ENCODE measurements around the gene FAM200B.
A peak's percentile ranks its signal among the peaks of the same experiment; 100 is the strongest.

FAM200B gene

DNA sequence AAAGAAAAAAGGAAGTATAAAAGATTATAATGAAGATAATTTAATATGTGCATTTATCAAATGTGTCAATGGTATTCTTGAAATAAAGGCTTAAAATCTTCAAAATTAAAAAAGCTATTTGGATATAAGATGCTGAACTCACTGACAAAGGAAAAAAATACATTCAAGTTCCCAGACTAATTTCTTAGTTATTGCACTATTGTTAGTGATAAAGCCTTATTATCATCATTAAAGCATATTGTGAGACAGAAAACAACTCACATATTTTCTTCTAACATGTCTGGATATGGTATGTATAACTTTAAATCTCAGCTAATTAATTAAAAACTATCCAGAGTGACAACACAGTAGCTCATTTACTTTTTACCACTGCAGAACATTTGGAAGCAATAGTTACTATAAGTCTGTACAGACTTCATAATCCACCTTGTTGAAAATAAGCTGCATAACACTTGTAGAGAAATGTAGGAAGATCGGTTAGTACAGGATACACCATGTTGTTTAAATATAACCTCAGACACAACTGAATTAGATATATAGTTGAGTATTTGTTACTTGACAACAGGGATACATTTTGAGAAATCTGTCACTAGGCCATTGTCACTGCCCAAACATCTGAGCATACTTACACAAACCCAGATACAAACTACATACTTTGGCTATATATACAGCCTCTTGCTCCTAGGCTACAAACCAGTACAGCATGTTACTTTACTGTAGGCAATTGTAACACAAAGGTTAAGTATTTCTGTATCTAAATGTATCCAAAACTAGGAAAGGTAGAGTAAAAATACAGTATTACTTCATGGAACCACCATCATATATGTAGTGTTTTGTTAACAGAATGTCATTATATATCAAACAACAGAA lies 12.8 kb upstream of the FAM200B start:
- DNase-seq (ENCODE audit: low spot score), result peak; percentile 74

DNA sequence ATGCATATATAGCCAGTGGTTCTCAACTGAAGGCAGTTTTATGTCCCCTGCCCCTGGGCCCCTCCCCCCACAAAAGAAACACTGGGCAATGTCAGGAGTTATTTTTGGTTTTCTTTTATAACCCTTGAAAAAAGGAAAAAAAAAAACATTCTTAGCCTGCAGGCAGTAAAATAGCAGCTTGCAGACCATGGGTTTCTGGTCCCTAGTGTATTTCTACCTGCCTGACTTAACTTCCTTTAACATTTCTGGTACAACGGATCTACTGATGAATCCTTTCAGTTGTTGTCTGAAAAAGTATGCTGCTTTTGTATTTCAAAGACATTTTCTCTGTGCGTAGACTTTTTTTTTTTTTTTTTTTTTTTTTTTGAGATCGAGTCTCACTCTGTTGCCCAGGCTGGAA lies 11.1 kb upstream of the FAM200B start:
- no peak for DNase-seq (ENCODE audit: low spot score)

DNA sequence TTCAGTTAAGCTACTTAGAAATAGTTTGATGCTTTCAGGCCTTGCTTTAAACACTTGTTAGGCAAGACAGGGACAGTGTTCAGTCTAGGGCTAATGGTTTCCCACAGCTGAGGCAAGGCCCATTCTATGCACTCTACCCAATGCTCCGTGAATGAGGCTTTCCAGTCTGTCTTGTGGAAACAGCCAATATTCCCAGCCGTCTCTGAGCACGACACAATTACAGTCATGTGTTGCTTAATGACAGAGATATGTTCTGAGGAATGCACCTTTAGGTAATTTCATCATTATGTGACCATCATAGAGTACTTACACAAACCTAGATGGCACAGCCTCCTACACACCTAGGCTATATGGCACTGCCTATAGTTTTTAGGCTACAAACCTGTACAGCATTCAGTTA lies 9.5 kb upstream of the FAM200B start:
- no peak for DNase-seq (ENCODE audit: low spot score)

DNA sequence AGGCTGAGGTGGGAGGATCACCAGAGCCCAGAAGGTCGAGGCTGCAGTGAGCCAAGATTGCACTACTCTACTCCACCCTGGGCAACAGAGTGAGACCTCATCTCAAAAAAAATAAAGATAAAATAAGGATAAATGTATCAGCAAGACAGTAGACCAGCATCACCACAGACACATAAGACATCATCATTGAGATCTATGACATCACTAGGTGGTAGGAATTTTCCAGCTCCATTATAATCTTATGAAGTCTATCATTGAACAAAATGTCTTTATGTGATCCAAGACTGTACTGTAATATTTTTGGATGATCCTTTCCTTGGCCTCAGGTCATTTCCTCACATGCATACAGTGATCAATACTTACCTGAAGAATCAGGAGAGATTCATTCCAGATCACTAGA lies 8.3 kb upstream of the FAM200B start:
- no peak for DNase-seq (ENCODE audit: low spot score)

DNA sequence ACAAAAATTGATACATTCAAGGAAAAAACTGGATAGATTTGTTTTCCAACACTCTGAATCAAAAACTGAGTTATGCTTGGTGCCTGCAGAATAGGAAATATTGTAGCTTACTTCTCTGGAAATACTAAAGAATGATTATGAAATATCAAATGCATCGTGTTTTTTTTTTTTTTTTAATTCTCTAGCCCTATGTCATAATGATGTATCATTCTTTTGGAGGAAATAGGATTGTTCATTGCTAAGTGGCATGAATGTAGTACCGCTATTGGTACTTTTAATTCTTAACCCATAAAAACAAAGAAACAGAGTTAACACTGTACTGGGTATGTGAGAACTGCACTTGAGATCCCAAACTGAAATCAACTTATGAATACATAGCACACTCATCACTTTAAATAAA lies 7.6 kb upstream of the FAM200B start:
- no peak for DNase-seq (ENCODE audit: low spot score)

DNA sequence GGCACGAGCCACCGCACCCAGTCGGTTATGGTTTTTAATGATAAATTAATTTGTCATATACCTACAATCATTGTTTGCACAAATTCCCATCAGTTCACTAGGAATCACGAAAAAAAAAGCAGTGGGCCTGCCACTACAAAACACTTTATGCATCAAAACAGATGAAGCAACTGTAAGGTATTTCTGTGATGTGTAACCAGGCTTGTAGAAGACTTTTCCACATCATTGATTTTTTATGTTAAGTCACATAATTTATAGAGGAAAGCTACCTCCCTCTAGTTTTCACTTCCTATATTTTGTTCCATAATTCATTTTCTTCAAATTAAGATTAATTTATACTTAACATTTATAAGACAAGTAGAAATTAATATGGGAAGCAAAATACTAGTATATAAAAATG lies 6.7 kb upstream of the FAM200B start:
- no peak for DNase-seq (ENCODE audit: low spot score)

DNA sequence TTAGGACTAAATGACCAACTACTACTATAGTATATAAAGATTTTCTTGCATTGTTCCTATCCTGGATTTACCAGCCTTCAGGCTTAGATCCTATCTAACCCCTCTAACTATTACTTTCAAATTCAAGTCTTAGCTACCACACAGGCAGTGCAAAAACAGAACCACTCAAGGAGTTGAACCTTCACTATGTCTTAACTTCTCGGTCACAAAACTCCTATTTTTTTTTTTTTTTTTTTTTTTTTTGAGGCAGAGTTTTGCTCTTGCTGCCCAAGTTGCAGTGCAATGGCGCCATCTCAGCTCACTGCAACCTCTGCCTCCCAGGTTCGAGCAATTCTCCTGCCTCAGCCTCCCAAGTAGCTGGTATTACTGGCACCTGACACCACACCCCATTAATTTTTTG lies 6.3 kb upstream of the FAM200B start:
- DNase-seq (ENCODE audit: low spot score), result no peak

DNA sequence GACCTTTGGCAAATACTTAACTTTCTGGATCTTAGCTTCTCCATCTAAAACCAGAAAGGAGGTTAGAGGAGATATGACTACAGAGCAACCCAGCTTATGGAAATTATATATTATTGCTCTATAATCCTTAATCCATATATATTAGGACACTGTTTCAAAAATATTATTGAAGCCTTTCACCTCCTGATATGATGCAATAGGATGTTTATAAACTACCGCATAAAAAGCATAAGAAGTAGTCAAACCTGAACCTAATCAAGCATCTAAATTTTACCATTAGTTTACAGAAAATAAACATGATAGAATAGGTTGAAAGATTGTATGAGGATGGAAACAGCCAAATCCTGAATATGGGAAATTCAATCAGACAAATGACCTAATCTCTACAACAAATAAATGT lies 5.6 kb upstream of the FAM200B start:
- no peak for DNase-seq (ENCODE audit: low spot score)

DNA sequence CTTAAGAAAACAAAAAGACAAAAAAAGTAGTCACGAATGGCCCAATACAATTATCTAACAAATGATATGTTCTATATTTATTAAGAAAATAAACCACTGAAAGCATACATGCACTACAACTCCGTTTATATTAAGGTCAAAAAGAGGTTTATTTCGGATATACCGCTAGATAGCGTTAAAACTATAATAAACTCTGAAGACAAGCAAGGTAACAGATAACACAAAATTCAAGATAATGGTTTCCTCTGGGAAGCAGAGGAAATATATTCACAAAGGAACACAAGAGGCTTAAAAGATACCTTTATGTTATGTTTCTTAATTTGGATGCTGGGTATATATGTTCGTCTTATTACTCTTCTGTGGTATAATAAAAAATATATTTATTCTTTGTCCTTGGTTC lies 4.7 kb upstream of the FAM200B start:
- DNase-seq (ENCODE audit: low spot score), result no peak

DNA sequence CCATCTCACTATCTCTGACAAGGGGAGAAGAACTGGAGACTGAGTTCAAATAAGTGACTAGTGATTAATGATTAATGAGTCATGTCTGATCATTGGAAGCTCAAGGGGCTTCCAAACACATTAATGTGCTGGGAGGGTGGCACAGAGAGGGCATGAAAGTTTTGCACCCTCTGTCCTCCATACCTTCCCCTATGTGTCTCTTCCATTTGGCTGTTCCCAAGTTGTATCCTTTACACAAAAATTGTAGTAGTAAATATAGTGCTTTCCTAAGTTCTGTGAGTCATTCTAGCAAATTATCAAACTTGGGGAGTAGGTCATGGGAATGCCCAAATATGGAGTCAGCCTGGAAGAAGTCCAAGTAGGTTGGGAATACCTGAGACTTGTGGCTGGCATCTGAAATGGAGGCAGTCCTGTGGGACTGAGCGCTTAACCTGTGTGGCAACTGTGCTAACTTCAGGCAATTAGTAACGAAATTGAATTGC lies 4.1 kb upstream of the FAM200B start:
- DNase-seq (ENCODE audit: low spot score), result no peak

DNA sequence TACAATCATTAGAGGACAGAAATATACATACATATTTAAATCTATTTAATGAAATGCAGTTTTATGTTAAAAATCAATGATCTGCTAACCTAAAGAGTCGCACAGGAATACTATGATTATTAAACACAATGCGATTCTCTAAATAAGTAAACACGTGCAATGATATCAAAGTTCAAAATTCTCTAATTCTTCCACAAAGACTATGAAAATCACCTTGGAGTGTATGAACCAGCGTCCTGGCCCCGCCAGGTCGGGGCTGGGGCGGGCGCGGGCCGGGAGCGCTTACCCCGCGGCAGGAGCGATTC lies 608 bp upstream of the FAM200B start:
- no peak for DNase-seq (ENCODE audit: low spot score)

DNA sequence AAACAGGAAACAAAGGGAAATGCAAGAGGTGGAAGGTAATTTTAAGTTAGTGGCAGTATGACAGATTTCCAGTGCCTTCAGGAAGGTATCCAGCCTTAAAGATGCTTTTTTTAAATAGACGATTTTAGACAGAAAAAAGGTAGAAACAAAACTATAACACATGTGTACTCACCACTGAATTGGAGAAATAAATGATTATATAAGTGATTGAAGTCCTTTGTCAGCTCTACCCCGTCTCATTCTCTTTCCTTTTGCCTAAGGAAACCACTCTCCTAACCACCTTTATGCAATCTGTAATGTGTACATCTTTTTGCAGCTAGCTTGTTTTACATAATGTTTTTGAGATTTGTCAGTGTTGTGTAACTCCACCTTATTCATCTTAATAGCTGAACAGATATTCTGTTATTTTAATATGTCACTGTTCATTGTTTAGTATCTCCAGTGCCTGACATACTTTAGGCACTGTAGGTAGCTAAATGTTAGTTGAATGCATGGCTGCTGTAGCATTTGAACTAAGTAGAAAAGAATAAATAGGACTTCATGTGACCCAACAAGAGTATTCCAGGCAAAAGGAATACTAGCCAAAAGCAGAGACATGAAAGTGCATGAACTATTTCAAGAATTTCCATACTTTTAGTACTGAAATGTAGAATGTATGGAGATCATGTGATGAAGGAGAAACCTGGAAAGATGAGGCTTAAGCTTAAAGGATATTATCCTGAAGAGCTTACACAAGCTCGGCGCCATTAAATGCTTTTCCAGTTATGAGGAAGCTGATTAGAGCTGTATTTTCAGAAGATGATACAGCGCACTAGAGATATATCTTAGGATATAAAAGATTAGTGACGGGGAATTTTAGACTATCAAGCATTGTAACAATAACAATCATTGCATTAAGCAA lies 865 bp downstream of the FAM200B start:
- DNase-seq (ENCODE audit: low spot score), result peak; percentile 37

DNA sequence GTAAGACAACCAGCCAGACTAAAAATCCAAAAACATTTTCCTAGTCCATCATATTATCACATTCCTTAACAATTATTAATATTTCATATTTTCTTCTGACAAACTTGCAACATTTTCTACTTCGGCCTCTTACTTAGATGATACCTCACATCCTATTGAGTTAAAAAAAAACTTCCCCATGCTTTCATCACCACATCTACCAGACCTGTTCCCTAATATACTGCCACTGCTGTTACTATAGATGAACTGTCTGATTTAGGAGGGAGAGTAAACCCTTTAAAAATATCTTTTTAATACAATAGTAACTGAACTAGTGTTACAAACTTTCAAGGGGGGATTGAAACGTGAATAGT lies 1.5 kb downstream of the FAM200B start:
- DNase-seq (ENCODE audit: low spot score), result no peak

DNA sequence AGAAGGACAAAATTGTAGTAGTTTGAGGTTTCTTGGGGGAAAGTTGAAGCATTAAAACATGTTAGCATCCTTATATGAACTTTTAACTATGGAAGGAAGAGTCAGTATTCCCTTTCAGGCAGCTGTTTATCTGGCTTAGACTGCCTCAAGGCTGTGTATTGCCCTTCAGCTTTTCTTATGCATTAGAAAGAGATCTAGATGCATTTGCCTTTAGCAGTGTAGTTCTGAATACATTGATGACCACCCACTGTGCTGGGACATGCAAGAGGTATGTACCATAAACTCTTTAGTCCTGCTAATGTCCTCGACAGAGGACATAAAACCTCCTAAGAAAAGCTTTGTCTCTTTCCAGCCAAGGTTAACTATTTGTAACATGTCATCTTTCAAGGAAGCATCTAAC lies 2.9 kb downstream of the FAM200B start:
- DNase-seq (ENCODE audit: low spot score), result no peak

DNA sequence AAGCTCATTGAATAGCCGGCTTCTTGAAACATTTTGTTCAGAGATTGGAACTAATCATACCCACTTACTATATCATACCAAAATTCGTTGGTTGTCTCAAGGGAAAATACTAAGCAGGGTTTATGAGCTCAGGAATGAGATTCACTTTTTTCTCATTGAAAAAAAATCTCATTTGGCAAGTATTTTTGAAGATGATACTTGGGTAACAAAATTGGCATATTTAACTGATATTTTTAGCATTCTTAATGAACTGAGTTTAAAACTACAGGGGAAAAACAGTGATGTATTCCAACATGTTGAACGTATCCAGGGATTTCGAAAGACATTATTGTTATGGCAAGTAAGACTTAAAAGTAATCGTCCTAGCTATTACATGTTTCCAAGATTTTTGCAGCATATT lies 6.4 kb downstream of the FAM200B start:
- DNase-seq (ENCODE audit: low spot score), result no peak

DNA sequence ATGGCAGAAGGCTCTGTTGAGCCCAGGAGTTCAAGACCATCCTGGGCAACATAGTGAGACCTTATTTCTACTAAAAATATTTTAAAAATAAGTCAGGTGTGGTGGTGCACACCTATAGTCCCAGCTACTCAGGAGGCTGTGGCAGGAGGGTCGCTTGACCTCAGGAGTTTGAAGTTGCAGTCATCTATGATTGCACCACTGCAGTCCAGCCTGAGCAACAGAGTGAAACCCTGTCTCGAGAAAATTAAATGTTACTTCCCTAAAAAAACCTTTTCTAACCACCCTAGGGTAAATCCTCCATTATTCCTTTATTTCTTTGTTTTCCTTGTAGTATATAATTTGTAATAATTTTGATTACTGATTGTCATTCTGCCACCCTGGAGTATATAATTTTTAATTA lies 7.9 kb downstream of the FAM200B start:
- no peak for DNase-seq (ENCODE audit: low spot score)

DNA sequence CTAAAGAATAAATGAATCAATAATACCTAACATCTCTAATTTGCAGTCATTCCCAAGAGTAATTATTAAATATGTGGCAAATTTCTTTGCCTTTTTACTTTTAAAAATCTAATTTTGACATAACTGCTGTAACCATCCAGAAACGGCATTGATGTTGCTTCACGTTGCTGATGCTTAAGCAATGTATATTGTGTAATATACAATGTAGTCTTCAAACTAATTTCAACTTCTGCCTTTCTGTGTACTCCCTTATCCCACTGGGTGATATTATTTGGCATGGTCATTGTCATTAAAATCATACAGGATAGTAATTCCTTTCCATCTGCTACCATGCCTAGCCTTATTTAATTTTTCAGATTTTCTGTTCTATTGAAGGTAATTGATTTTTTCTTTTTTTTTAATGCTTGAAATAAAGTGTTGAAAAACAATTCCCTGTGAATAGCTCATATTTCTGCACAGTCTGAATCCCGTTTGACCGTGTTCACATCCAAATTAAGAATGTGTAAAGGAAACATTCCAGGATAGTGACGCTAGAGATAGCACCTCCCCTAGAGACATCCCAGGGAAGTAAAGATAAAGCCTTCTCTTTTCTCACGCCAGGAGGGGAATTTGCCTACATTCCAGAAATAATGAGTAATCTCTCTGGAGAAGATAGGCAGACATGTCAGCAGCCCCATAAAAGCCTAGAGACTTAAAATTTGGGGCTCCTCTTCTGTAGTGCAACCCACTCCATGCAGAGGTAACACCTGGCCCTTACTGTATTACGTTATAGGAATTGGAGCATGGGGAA lies 8.6 kb downstream of the FAM200B start:
- no peak for DNase-seq (ENCODE audit: low spot score)

DNA sequence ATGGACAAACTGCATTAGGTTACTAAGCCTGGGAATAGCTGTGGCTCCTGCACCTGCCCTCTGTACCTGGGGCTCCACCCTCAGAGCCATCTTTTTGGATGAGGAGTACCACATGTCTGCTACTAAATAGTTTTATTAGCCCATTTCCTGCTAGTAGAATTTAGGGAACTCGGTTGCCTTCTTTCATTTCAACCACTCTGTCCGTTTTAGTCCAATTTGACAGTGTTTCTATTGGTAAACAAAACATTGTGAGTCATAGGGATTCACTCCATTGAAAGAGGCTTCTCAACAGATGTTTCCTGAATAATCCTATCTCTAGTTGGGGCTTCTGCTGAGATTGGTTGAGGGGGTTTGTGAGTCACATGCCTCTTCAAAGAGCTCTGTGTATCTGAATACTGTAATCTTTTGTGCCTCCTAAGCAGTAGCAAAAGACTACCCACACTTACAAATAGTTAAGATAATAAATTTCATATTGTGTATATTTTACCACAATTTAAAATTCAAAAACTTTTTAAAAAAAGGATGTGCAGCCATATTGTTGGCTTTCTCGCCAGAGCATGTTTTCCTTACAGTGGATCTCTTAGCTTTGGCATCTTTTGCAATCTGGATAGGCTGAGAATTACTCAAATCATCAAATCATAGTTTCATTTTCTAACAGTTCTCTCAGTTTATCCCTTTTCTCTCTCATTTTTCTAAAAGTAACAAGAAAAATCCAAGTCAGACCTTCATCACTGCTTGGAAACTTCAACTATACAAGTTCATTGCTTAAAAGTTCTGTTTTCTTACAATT lies 9.9 kb downstream of the FAM200B start:
- peak; percentile 67 for DNase-seq (ENCODE audit: low spot score)

DNA sequence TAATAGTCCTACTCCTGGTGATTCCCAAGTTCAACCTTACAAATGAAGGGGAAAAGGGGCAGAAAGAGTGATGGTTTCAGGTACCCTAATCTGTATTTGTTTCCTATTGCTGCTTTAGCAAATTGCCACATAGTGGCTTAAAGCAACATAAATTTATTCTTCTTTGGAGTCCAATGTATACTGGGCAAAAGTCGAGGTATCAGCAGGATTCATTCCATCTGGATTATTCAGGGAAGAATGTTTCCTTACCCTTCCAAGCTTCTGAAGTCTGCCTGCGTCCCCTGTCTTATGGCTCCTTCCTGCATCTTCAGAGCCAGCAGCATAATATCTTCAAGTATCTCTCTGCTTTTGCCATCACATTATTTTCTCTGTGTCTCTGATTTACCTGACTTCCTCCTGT lies 11.0 kb downstream of the FAM200B start:
- DNase-seq (ENCODE audit: low spot score), result no peak

DNA sequence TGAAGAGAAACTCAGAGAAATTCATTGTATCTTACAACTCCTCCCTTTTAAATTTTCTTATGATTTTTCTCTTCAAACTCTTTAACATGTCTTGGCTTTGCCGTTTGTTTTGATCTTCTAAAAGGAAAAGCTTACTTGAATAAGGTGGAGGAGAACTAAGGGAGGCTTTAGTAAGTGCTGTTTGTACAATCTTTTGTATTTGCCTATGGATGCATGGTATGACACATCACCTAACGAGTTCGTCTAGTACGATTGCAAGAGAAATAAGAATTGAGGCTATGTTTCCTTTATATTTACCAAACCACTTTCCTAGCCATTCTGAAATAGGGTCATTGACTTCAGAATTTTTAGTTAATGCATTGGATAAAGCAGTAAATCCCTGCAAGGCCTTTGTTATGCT lies 12.8 kb downstream of the FAM200B start:
- no peak for DNase-seq (ENCODE audit: low spot score)

DNA sequence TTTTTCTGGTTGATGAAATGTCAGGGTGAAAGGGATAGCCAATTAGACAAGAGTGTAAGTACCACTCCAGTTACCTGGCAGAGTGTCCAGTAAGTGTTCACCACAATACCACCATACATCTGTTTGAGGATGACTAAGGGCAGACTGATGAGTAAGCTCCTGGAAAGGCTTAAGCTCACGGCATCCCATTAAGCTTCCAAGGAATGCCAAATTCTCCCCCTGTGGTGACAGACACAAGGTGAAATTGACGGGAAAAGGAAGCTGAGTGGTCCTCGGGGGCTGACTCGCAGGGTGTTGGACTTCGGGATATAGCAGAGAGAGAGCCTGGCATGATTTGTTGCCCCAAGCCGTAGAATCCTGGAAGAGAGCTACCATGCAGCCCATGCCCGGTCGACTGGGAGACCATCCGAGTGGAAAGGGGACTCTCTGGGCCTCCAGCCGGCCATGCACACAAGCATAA lies 13.6 kb downstream of the FAM200B start:
- DNase-seq (ENCODE audit: low spot score), result no peak

DNA sequence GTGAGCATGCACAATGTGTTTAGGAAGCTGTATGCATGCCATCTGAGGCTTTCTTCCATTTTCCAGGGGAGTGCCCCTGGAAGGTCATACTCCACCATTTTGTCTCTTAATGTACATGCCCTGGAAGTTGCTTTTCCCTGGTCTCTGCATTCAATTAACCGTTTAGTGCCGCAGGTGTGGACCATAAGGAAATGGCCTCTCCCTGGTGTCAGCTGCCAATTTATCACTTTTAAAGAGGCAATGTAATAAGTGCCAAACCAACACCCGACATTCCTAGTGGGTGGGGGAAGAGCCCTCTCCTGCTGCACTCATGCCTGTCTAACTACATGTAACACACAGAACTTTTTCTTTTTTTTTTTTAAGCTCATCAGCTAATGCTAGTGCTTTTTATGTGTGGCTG lies 14.1 kb downstream of the FAM200B start:
- DNase-seq (ENCODE audit: low spot score), result no peak

Measured in pons (tissue), 1 donor.